Psoas muscle (tissue), 8 donors: ENCODE data around the gene ECI1. TPM values are rescaled to one million over a fixed set of nuclear protein-coding genes. Genes with fewer than 3 reads are reported as not detected.

Experiments
- ATAC-seq, 4 donors: fragments of 200-7000 bp; cut with Tn5 transposase; one replicate each; pipeline ENCODE4 v1.9.1; 2020; ENCODE audit warnings: moderate library complexity in 3 of 4, mild to moderate bottlenecking in 2 of 4
- DNase-seq, 2 donors: peaks; one replicate each; pipeline ENCODE4 v3.0.0-alpha.2; 2020
- H3K27ac ChIP-seq: fragments of 200-600 bp; one replicate; pipeline ENCODE4 v1.8.0; 2022
- H3K27me3 ChIP-seq, 3 donors: fragments of 200-600 bp in 1 of 3; one replicate each; pipeline versions ENCODE4 v1.6.1 to v1.8.0; 2013 to 2022; ENCODE audit warnings: low read length in 2 of 3, mild to moderate bottlenecking in 2 of 3, moderate library complexity in 1 of 3; ENCODE audit not compliant: insufficient read depth in 3 of 3
- H3K36me3 ChIP-seq, 2 donors: fragments of 200-600 bp in 1 of 2; one replicate each; pipeline versions ENCODE4 v1.6.1 to v1.8.0; 2013 to 2022; ENCODE audit warnings: low read depth in 1 of 2, mild to moderate bottlenecking in 1 of 2, moderate library complexity in 1 of 2; ENCODE audit not compliant: insufficient read depth in 1 of 2
- H3K4me1 ChIP-seq: fragments of 200-600 bp; one replicate; pipeline ENCODE4 v1.8.0; 2022
- H3K4me3 ChIP-seq: fragments of 200-600 bp; one replicate; pipeline ENCODE4 v1.8.0; 2022; ENCODE audit warnings: mild to moderate bottlenecking
- H3K9me3 ChIP-seq: fragments of 200-600 bp; one replicate; pipeline ENCODE4 v1.8.0; 2022
- CTCF ChIP-seq: fragments of 200-600 bp; IDR thresholded peaks from one replicate; pipeline ENCODE4 v1.8.0; 2022; ENCODE audit warnings: antibody characterized with exemption
- WGBS, 3 donors: extraction: QIAGEN DNeasy Blood & Tissue Kit; methylation state at CpG; one replicate each; pipeline versions ENCODE4 v1.1.6 to v1.1.7; 2013; 5-methylcytosine and 5-hydroxymethylcytosine counted together
- intact Hi-C, 2 donors: fragments of 100-400 bp; cut with DNase I; formaldehyde crosslinking; loops; one replicate each; pipeline versions ENCODE4 v1.11.0 to v1.14.2; 2022
- polyA plus RNA-seq, 3 donors: library from polyadenylated mRNA; stranded (reverse); fragments of 200-250 nt; gene quantifications; one replicate each; pipeline ENCODE4 v1.2.3, GENCODE V29; 2013
- total RNA-seq, 4 donors: library from RNA; stranded (reverse); fragmentation: NEBNext Ultra II Directional in 2 of 4; extraction: Animal tissue kit (Norgen Biotek cat#: 25700) in 2 of 4; gene quantifications; one replicate each; pipeline versions ENCODE4 v1.2.1 to v1.2.4, GENCODE V29; 2021 to 2023
- donor health status: healthy with polysubstance abuse.
- donor health status: DM: no; HTN: no; CAD: no; lungs with moderate emphysema.
- donor health status: Bipolar disorder and iron deficiency.
- donor health status: healthy.
- donor health status: DM: yes; HTN: yes; CAD: no.
- donor health status: DM: no; HTN: no; CAD: no.
- donor health status: DM: no; HTN: no; CAD: no.
- donor health status: DM: yes; HTN: yes; CAD: no.

The ECI1 gene
- total and polyA plus RNA-seq, 7 donors: 81.7 to 205 (median 138) TPM

DNA sequence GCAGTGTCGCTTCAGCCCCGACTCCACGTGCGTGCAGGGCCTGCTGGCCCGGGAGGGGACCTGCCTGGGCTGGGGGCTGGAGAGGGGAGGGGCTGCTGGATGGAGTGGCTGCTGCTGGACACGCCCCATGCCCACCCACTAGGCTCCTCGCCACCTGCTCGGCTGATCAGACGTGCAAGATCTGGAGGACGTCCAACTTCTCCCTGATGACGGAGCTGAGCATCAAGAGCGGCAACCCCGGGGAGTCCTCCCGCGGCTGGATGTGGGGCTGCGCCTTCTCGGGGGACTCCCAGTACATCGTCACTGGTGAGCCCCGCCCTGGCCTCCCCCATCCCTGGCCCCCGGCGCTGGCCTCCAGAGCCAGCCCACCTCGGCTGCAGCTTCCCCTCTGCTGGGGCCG is 43.1 kb downstream of the ECI1 start:
- ATAC-seq: no peak
- no peak overlapping the region for H3K4me3 ChIP-seq
- no peaks in the 10 kb centered on the region for H3K9me3 ChIP-seq
- H3K4me1 ChIP-seq: peaks cover 53% of the 10 kb centered on the region
- H3K36me3 ChIP-seq: peaks cover 0 to 38% of the 10 kb centered on the region in 2 donors
- 72 to 75% (median 74%) methylated on average over 19 to 23 of the region's 23 CpGs for WGBS, 3 donors
- no peak for TF ChIP-seq CTCF
- no peaks in the 10 kb centered on the region for H3K27me3 ChIP-seq
- no peak overlapping the region for H3K27ac ChIP-seq
- intact Hi-C loops: loop anchor here in 1 of 2 donors (5.0 kb wide), 1 partner anchor 51 kb away; the partner anchor contains the start of gene TRAF7
- no peak for DNase-seq

GRCh38 chr16:2207872-2208271 is 43.5 kb downstream of the ECI1 start:
- WGBS, 3 donors: 78 to 89% (median 86%) methylated on average over 9 of the region's 9 CpGs
- H3K4me3 ChIP-seq: no peak overlapping the region
- peak overlapping the region; percentile 16 for H3K27ac ChIP-seq
- intact Hi-C loops: loop anchor here in 1 of 2 donors (5.0 kb wide), 1 partner anchor 51 kb away; the partner anchor contains the start of gene TRAF7
- no peak for TF ChIP-seq CTCF
- H3K27me3 ChIP-seq: no peaks in the 10 kb centered on the region
- H3K4me1 ChIP-seq: peaks cover 49% of the 10 kb centered on the region
- H3K9me3 ChIP-seq: no peaks in the 10 kb centered on the region
- DNase-seq: no peak
- peaks cover 0 to 38% of the 10 kb centered on the region in 2 donors for H3K36me3 ChIP-seq
- no peak for ATAC-seq

DNA sequence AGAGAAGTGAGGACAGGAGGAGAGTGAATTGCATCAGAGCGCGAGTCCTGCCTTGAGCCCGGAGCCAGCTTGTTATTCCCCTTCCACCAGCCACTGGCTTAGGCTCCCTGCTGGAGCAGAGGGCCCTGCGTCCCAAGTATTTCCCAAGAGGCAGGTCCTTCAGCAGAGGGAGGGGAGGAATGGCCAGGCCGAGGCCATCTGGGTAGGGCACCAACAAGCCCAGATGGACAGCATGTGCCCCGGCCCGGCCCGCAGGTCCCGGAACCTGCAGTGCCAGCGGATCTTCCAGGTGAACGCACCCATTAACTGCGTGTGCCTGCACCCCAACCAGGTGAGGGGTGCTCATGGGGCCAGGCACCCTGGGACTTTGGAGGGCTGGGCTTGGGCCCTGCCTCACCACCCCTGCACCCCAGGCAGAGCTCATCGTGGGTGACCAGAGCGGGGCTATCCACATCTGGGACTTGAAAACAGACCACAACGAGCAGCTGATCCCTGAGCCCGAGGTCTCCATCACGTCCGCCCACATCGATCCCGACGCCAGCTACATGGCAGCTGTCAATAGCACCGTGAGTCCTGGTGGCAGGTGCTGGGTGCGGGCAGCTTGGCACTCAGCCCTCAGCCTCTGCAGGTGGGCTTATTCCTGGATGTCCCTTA is 44.5 kb downstream of the ECI1 start:
- peak overlapping the region; percentile 95 for H3K27ac ChIP-seq
- no peak for TF ChIP-seq CTCF
- ATAC-seq: no peak
- H3K4me1 ChIP-seq: peaks cover 39% of the 10 kb centered on the region
- H3K27me3 ChIP-seq: no peaks in the 10 kb centered on the region
- peaks cover 0 to 38% of the 10 kb centered on the region in 2 donors for H3K36me3 ChIP-seq
- no peak for DNase-seq
- 75 to 87% (median 82%) methylated on average over 22 to 23 of the region's 23 CpGs for WGBS, 3 donors
- H3K9me3 ChIP-seq: no peaks in the 10 kb centered on the region
- intact Hi-C loops: loop anchor here in 1 of 2 donors (5.0 kb wide), 1 partner anchor 50 kb away; the partner anchor contains the start of gene TRAF7
- H3K4me3 ChIP-seq: peak overlapping the region; percentile 81

DNA sequence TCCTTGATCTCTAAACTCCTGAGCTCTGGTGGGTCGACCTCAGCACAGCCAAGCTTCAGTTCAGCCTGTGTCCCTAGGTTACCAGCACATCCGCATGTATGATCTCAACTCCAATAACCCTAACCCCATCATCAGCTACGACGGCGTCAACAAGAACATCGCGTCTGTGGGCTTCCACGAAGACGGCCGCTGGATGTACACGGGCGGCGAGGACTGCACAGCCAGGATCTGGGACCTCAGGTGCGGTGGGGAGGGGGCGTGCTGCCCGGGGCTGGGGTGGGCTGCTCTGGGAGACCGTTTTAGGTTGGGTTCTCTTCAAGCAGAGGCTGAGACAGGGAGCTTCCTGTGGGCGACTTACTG is 45.0 kb downstream of the ECI1 start:
- DNase-seq (no peak), ATAC-seq (no peak)
- 69 to 85% (median 75%) methylated on average over 18 of the region's 18 CpGs for WGBS, 3 donors
- no peaks in the 10 kb centered on the region for H3K9me3 ChIP-seq
- TF ChIP-seq CTCF: no peak
- H3K27ac ChIP-seq: peak overlapping the region; percentile 95
- peak overlapping the region; percentile 81 for H3K4me3 ChIP-seq
- intact Hi-C loops: loop anchor here in 1 of 2 donors (5.0 kb wide), 1 partner anchor 49 kb away; the partner anchor contains the start of gene TRAF7
- H3K27me3 ChIP-seq: no peaks in the 10 kb centered on the region
- peaks cover 34% of the 10 kb centered on the region for H3K4me1 ChIP-seq
- peaks cover 0 to 38% of the 10 kb centered on the region in 2 donors for H3K36me3 ChIP-seq
